Left ventricle myocardium inferior (tissue), 1 donor: ENCODE measurements around the gene CYP4V2. TPM values are rescaled to one million over a fixed set of nuclear protein-coding genes. Genes with fewer than 3 reads are reported as not detected.

Experiments
- DNase-seq: peaks from one replicate; pipeline ENCODE4 v3.0.0-alpha.2; 2020
- H3K27ac ChIP-seq: fragments of 200-600 bp; replicated peaks from 2 replicates; pipeline ENCODE4 v1.8.0; 2021
- H3K27me3 ChIP-seq: fragments of 200-600 bp; 2 replicates; pipeline ENCODE4 v1.8.0; 2021; ENCODE audit warnings: low read depth
- H3K36me3 ChIP-seq: fragments of 200-600 bp; 2 replicates; pipeline ENCODE4 v1.8.0; 2021
- H3K4me1 ChIP-seq: fragments of 200-600 bp; 2 replicates; pipeline ENCODE4 v1.8.0; 2021
- H3K4me3 ChIP-seq: fragments of 200-600 bp; 2 replicates; pipeline ENCODE4 v1.8.0; 2021; ENCODE audit warnings: mild to moderate bottlenecking, moderate library complexity
- H3K9me3 ChIP-seq: fragments of 200-600 bp; replicated peaks from 2 replicates; pipeline ENCODE4 v1.8.0; 2021
- CTCF ChIP-seq: fragments of 200-600 bp; IDR thresholded peaks from 2 replicates; pipeline ENCODE4 v1.8.0; 2021; ENCODE audit warnings: antibody characterized with exemption, mild to moderate bottlenecking, borderline replicate concordance
- intact Hi-C: fragments of 100-400 bp; cut with micrococcal nuclease; formaldehyde crosslinking; loops from one replicate; pipeline ENCODE4 v1.11.0; 2022
- total RNA-seq: library from RNA; stranded (reverse); fragmentation: NEBNext Ultra II Directional; extraction: Animal tissue kit (Norgen Biotek cat#: 25700); gene quantifications from one replicate; pipeline ENCODE4 v1.2.1, GENCODE V29; 2021
- donor health status: DM: no; HTN: yes; CAD: no; lungs with severe emphysema.

Gene CYP4V2
- total RNA-seq, 1 donor from 2014 or later = 24.9 TPM

- Histone ChIP-seq H3K27me3 (no peaks in the 10 kb centered on the region), H3K27ac (no peak overlapping the region), H3K36me3 (no peaks in the 10 kb centered on the region), H3K9me3 (peaks cover 20% of the 10 kb centered on the region), H3K4me3 (peak overlapping the region; percentile 39), H3K4me1 (peaks cover 17% of the 10 kb centered on the region)
- no peak for DNase-seq
- intact Hi-C loops = no loop called here
- TF ChIP-seq CTCF = no peak
Measured at GRCh38 chr4:186228514-186228894, 37.1 kb downstream of the CYP4V2 start.

GRCh38 chr4:186234367-186234766 is 43.0 kb downstream of the CYP4V2 start:
- no peaks in the 10 kb centered on the region for H3K27me3 ChIP-seq
- H3K9me3 ChIP-seq = no peaks in the 10 kb centered on the region
- DNase-seq = no peak
- peaks cover 5% of the 10 kb centered on the region for H3K36me3 ChIP-seq
- no peak overlapping the region for H3K27ac ChIP-seq
- TF ChIP-seq CTCF = no peak
- intact Hi-C loops = no loop called here
- H3K4me3 ChIP-seq = no peak overlapping the region
- H3K4me1 ChIP-seq = no peaks in the 10 kb centered on the region

- intact Hi-C loops = no loop called here
- H3K9me3 ChIP-seq = no peaks in the 10 kb centered on the region
- no peak overlapping the region for H3K4me3 ChIP-seq
- no peaks in the 10 kb centered on the region for H3K4me1 ChIP-seq
- H3K36me3 ChIP-seq = peaks cover 5% of the 10 kb centered on the region
- no peak for DNase-seq
- TF ChIP-seq CTCF = no peak
- H3K27me3 ChIP-seq = no peaks in the 10 kb centered on the region
- H3K27ac ChIP-seq = no peak overlapping the region
Measured at GRCh38 chr4:186236126-186236525, 44.8 kb downstream of the CYP4V2 start.

- Histone ChIP-seq H3K27ac (no peak overlapping the region), H3K4me1 (no peaks in the 10 kb centered on the region), H3K4me3 (no peak overlapping the region), H3K27me3 (no peaks in the 10 kb centered on the region), H3K36me3 (peaks cover 5% of the 10 kb centered on the region), H3K9me3 (no peaks in the 10 kb centered on the region)
- intact Hi-C loops = no loop called here
- no peak for DNase-seq
- TF ChIP-seq CTCF = no peak
Measured at GRCh38 chr4:186240452-186240847, 49.1 kb downstream of the CYP4V2 start.

GRCh38 chr4:186240848-186241491 is 49.6 kb downstream of the CYP4V2 start:
- intact Hi-C loops = no loop called here
- TF ChIP-seq CTCF = no peak
- H3K27ac ChIP-seq = no peak overlapping the region
- H3K4me3 ChIP-seq = no peak overlapping the region
- no peaks in the 10 kb centered on the region for H3K9me3 ChIP-seq
- H3K4me1 ChIP-seq = no peaks in the 10 kb centered on the region
- H3K36me3 ChIP-seq = peaks cover 5% of the 10 kb centered on the region
- no peak for DNase-seq
- H3K27me3 ChIP-seq = no peaks in the 10 kb centered on the region
